Left renal pelvis (tissue), 4 donors: ENCODE results near the gene CD164. TPM values are rescaled to one million over a fixed set of nuclear protein-coding genes. Genes with fewer than 3 reads are reported as not detected.

Experiments
- DNase-seq, 4 donors: peaks; one replicate each; pipeline ENCODE4 v3.0.0-alpha.2; 2013; ENCODE audit warnings: low read depth in 4 of 4, low spot score in 3 of 4
- polyA plus RNA-seq, 4 donors: library from polyadenylated mRNA; unstranded; fragments of 120-200 nt; gene quantifications; one replicate each; pipeline ENCODE4 v1.2.1, GENCODE V29; 2013; ENCODE audit not compliant: insufficient read length in 4 of 4

The CD164 gene
- polyA plus RNA-seq, result 100 to 1,000 TPM; 351 to 598 (median 516) TPM

GRCh38 chr6:109381747-109382575, at the start of gene CD164:
CD164 (minus strand) TSS chr6:109382467; CDS start chr6:109382378, 89 bp downstream.
- DNase-seq, result peak; percentile 92 to 95 (median 94)

- no peak for DNase-seq
Measured at GRCh38 chr6:109429496-109429895, 47.2 kb upstream of the CD164 start.

- DNase-seq, result peak in 2 of 4 donors; percentile 18 to 26
Measured at GRCh38 chr6:109428889-109429477, 46.7 kb upstream of the CD164 start.

GRCh38 chr6:109424946-109425345, 42.7 kb upstream of the CD164 start:
- DNase-seq, result no peak

GRCh38 chr6:109421184-109421583, 38.9 kb upstream of the CD164 start:
- DNase-seq, result no peak

- peak in 1 of 4 donors; percentile 24 for DNase-seq
Measured at GRCh38 chr6:109420751-109421150, 38.5 kb upstream of the CD164 start.

GRCh38 chr6:109417646-109418045, 35.4 kb upstream of the CD164 start:
- DNase-seq, result no peak

- DNase-seq, result no peak
Measured at GRCh38 chr6:109411034-109411433, 28.8 kb upstream of the CD164 start.

GRCh38 chr6:109406196-109406595, 23.9 kb upstream of the CD164 start:
- no peak for DNase-seq

- DNase-seq, result no peak
Measured at GRCh38 chr6:109397020-109397419, 14.8 kb upstream of the CD164 start.

- DNase-seq, result no peak
Measured at GRCh38 chr6:109396046-109396718, 13.9 kb upstream of the CD164 start.

- DNase-seq, result no peak
Measured at GRCh38 chr6:109393886-109394281, 11.6 kb upstream of the CD164 start.

- no peak for DNase-seq
Measured at GRCh38 chr6:109393157-109393885, 11.1 kb upstream of the CD164 start.

GRCh38 chr6:109389650-109390274, 7.5 kb upstream of the CD164 start:
- no peak for DNase-seq

- no peak for DNase-seq
Measured at GRCh38 chr6:109388265-109388664, 6.0 kb upstream of the CD164 start.

GRCh38 chr6:109383438-109383940, 1.2 kb upstream of the CD164 start:
- DNase-seq, result no peak

GRCh38 chr6:109382576-109383437, 540 bp upstream of the CD164 start:
- peak; percentile 87 to 93 (median 92) for DNase-seq

- DNase-seq, result peak; percentile 20 to 40 (median 32)
Measured at GRCh38 chr6:109381061-109381746, 1.1 kb downstream of the CD164 start.

GRCh38 chr6:109379711-109380110, 2.6 kb downstream of the CD164 start:
- DNase-seq, result no peak
